Measurements from ENCODE around the gene KRAS.

The KRAS gene

GRCh38 chr12:25248137-25248536 lies 2.6 kb downstream of the KRAS start:
- Mint-ChIP-seq H3K27me3 (ENCODE audit: low read depth, poor library complexity) (peaks cover under 1% of the 10 kb centered on the region), H3K36me3 (ENCODE audit: low read depth) (peaks cover 35% of the 10 kb centered on the region), H3K4me3 (peak overlapping the region; percentile 61), H3K27ac (no peak overlapping the region), H3K4me1 (peaks cover 33% of the 10 kb centered on the region), H3K9me3 (peaks cover 4% of the 10 kb centered on the region)
- no peak for TF ChIP-seq CTCF (IDR thresholded peaks at IDR 0.05)
- no peak for DNase-seq

GRCh38 chr12:25245491-25245890 lies 5.2 kb downstream of the KRAS start:
- H3K36me3 Mint-ChIP-seq (ENCODE audit: low read depth): peaks cover 35% of the 10 kb centered on the region
- no peak for TF ChIP-seq CTCF (IDR thresholded peaks at IDR 0.05)
- no peak overlapping the region for H3K4me3 Mint-ChIP-seq
- H3K27me3 Mint-ChIP-seq (ENCODE audit: low read depth, poor library complexity): no peaks in the 10 kb centered on the region
- H3K9me3 Mint-ChIP-seq: peaks cover 4% of the 10 kb centered on the region
- no peak for DNase-seq
- H3K4me1 Mint-ChIP-seq: peaks cover 18% of the 10 kb centered on the region
- no peak overlapping the region for H3K27ac Mint-ChIP-seq

GRCh38 chr12:25243680-25243990 lies 7.1 kb downstream of the KRAS start:
- Mint-ChIP-seq H3K4me3 (no peak overlapping the region), H3K27ac (no peak overlapping the region), H3K4me1 (peaks cover 9% of the 10 kb centered on the region), H3K27me3 (ENCODE audit: low read depth, poor library complexity) (no peaks in the 10 kb centered on the region), H3K36me3 (ENCODE audit: low read depth) (peaks cover 43% of the 10 kb centered on the region), H3K9me3 (peaks cover 4% of the 10 kb centered on the region)
- DNase-seq: no peak
- no peak for TF ChIP-seq CTCF (IDR thresholded peaks at IDR 0.05)

- Mint-ChIP-seq H3K4me1 (peaks cover 6% of the 10 kb centered on the region), H3K27ac (no peak overlapping the region), H3K9me3 (peaks cover 4% of the 10 kb centered on the region), H3K36me3 (ENCODE audit: low read depth) (peaks cover 41% of the 10 kb centered on the region), H3K4me3 (no peak overlapping the region), H3K27me3 (ENCODE audit: low read depth, poor library complexity) (no peaks in the 10 kb centered on the region)
- TF ChIP-seq CTCF (IDR thresholded peaks at IDR 0.05): no peak
- no peak for DNase-seq
Measured at GRCh38 chr12:25242981-25243679, 7.6 kb downstream of the KRAS start.

GRCh38 chr12:25241167-25242020 lies 9.3 kb downstream of the KRAS start:
- Mint-ChIP-seq H3K4me1 (peaks cover 6% of the 10 kb centered on the region), H3K27me3 (ENCODE audit: low read depth, poor library complexity) (no peaks in the 10 kb centered on the region), H3K9me3 (no peaks in the 10 kb centered on the region), H3K27ac (no peak overlapping the region), H3K36me3 (ENCODE audit: low read depth) (peaks cover 45% of the 10 kb centered on the region), H3K4me3 (no peak overlapping the region)
- DNase-seq: no peak
- peak; percentile 61 for TF ChIP-seq CTCF (IDR thresholded peaks at IDR 0.05)
